Measurements from ENCODE around the gene SRXN1. TPM values are rescaled to one million over a fixed set of nuclear protein-coding genes. Genes with fewer than 3 reads are reported as not detected.

Gene SRXN1
- total RNA-seq, 1 donor from 2014 or later = 40.4 TPM

DNA sequence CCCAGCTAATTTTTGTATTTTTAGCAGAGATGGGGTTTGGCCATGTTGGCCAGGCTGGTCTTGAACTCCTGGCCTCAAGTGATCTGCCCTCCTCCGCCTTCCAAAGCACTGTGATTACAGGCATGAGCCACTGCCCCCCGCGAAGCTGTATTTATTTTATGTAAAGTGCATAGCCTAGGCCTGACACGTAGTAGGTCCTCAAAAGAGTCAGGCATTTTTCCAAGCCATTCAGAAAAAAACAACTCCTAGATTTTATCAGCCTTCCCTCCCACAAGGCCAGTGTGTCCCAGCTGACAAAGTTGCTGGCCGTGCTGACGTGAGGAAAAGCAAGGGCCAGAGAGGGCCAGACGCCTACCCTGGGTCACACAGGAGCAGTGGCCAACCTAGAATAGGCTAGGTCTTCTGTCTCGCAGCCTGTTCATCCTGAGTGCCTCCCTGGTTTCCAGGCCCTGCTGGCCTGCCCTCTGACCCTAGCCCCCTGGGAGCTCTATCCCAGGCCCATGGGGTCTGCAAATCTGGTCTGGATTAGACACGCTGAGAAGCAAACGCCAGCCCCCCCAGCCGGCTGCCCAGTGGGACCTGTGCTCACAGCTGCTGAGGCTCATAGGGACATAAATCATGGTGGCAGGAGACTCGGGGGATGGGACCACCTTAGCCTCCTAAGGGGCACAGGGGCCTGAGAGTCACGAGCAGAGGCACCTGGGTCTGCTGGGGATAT, 54.7 kb downstream of the SRXN1 start:
- ATAC-seq (no peak), DNase-seq (ENCODE audit: missing footprints) (no peak)
- intact Hi-C loops (cut with DNase I) = no loop called here

DNA sequence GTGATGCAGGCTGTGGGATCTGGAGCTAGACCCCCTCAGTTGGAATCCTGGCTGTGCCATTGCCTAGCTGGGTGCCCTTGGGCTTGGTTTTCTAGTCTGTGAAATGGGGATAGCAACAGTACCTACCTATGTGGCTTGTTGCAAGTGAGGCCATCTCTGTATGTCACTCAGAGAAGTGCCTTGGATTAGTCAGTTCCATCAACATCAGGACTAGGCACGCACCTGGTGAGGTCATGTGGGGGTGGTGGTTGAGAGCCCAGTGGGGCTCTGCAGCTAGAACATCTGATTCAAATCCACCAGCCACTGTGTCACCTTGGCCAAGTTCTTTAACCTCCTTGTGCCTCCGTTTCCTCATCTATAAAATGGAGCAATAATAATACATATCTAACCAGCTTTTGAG, 55.4 kb downstream of the SRXN1 start:
- ATAC-seq (no peak), DNase-seq (ENCODE audit: missing footprints) (no peak)
- intact Hi-C loops (cut with DNase I) = no loop called here

Other genes with a start within 250 kb of the SRXN1 start
- 43.7 TPM for gene RBCK1, start 244.9 kb downstream of the SRXN1 start, total RNA-seq
- 25.2 TPM for gene TBC1D20, start 190.7 kb downstream of the SRXN1 start, total RNA-seq
- 111 TPM for gene CSNK2A1, start 109.4 kb downstream of the SRXN1 start, total RNA-seq
- gene TCF15, start 42.9 kb downstream of the SRXN1 start, total RNA-seq = 13.1 TPM
- not detected for gene SCRT2, start 22.6 kb upstream of the SRXN1 start, total RNA-seq
- gene SLC52A3, start 115.3 kb upstream of the SRXN1 start, total RNA-seq = 2.7 TPM
- gene FAM110A, start 180.5 kb upstream of the SRXN1 start, total RNA-seq = 2.6 TPM

Data from Right ventricle myocardium inferior (tissue), 1 donor.